ENCODE data around the gene GPC6.

Gene GPC6

DNA sequence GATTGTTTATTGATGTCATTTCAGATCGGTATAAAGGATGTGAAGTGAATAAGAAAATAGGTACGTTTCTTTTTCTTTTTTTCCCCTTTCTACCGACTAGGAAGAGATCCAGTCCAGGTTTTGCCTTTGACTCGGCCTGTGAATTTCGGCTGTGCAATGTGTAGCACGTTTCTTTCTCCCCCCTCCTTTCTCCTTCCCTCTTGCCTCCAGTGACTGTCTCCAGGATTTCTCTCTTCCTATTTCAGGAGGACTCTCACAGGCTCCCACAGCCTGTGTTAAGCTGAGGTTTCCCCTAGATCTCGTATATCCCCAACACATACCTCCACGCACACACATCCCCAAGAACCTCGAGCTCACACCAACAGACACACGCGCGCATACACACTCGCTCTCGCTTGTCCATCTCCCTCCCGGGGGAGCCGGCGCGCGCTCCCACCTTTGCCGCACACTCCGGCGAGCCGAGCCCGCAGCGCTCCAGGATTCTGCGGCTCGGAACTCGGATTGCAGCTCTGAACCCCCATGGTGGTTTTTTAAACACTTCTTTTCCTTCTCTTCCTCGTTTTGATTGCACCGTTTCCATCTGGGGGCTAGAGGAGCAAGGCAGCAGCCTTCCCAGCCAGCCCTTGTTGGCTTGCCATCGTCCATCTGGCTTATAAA is at the start of gene GPC6:
Gene GPC6, plus strand, starts transcription at position 185 of the 657 bp plus-strand sequence.
- no peaks in the 10 kb centered on the region for H3K27me3 ChIP-seq (replicated peaks)
- in situ Hi-C loops (cut with HindIII; ENCODE audit: low pct_ligation_motif_present, low sequenced_read_pairs): no loop called here
- peak within 1 kb of the TSS; percentile 89 for H3K4me3 ChIP-seq (ENCODE audit: low read depth, low read length)
- no peaks in the 10 kb centered on the region for H3K36me3 ChIP-seq (replicated peaks)
- TF ChIP-seq, protein P1, sequence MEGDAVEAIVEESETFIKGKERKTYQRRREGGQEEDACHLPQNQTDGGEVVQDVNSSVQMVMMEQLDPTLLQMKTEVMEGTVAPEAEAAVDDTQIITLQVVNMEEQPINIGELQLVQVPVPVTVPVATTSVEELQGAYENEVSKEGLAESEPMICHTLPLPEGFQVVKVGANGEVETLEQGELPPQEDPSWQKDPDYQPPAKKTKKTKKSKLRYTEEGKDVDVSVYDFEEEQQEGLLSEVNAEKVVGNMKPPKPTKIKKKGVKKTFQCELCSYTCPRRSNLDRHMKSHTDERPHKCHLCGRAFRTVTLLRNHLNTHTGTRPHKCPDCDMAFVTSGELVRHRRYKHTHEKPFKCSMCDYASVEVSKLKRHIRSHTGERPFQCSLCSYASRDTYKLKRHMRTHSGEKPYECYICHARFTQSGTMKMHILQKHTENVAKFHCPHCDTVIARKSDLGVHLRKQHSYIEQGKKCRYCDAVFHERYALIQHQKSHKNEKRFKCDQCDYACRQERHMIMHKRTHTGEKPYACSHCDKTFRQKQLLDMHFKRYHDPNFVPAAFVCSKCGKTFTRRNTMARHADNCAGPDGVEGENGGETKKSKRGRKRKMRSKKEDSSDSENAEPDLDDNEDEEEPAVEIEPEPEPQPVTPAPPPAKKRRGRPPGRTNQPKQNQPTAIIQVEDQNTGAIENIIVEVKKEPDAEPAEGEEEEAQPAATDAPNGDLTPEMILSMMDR (IDR thresholded peaks at IDR 0.05; ENCODE audit: low read depth, low read length, missing control alignments): no peak
- peak; percentile 91 for DNase-seq
- H3K27ac ChIP-seq: peak within 1 kb of the TSS; percentile 90

DNA sequence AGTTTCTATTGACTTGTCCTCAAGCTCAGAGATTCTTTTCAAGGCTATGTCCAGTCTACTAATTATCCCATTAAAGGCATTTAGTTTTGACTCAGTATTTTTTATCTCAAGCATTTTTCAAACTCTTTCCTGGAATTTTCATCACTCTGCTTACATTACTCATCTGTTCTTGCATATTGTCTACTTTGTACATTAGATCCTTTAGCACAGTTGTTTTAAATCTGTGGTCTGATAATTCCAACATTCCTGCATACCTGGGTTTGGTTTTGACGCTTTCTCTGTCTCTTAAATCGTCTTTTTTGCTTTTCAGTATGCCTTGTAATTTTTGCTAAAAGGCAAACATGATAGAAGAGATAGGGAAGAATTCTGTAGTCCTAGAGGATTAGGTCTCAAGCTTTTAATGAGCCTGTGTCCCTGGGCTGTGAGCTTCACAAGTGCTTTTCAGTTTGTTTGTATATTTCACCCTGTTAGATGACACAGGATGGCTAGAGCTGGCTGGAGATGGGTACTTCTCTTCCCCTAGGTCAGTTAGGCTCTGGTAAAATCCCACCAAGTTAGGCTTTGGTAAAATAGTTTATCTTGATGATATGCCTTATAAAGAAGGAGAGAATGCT is 46.1 kb upstream of the GPC6 start:
- no peak for DNase-seq
- in situ Hi-C loops (cut with HindIII; ENCODE audit: low pct_ligation_motif_present, low sequenced_read_pairs): no loop called here
- Histone ChIP-seq H3K36me3 (replicated peaks) (no peaks in the 10 kb centered on the region), H3K4me3 (ENCODE audit: low read depth, low read length) (no peak overlapping the region), H3K27me3 (replicated peaks) (no peaks in the 10 kb centered on the region), H3K27ac (no peak overlapping the region)
- TF ChIP-seq, protein P1 (IDR thresholded peaks at IDR 0.05; ENCODE audit: low read depth, low read length, missing control alignments): no peak

DNA sequence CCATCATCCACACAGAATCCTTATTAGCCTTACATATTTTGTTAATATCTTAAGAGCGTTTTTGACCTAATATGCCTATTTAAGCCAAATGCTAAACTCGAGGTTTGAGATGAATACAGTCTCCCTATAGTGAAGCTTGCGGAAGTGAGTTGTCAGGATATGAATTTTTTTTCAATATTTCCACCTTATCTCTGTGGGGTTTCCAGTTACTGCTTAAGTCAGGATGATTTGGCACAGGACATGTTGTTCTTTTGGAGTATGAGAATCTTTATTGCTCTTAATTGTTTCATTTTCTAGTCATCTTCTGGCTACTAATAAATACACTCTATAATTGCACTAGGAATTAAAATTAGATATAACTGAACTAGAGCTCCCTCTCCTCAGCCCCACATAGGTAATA is 44.2 kb upstream of the GPC6 start:
- Histone ChIP-seq H3K27ac (no peak overlapping the region), H3K4me3 (ENCODE audit: low read depth, low read length) (no peak overlapping the region), H3K36me3 (replicated peaks) (no peaks in the 10 kb centered on the region), H3K27me3 (replicated peaks) (no peaks in the 10 kb centered on the region)
- in situ Hi-C loops (cut with HindIII; ENCODE audit: low pct_ligation_motif_present, low sequenced_read_pairs): no loop called here
- TF ChIP-seq, protein P1 (IDR thresholded peaks at IDR 0.05; ENCODE audit: low read depth, low read length, missing control alignments): no peak
- no peak for DNase-seq

DNA sequence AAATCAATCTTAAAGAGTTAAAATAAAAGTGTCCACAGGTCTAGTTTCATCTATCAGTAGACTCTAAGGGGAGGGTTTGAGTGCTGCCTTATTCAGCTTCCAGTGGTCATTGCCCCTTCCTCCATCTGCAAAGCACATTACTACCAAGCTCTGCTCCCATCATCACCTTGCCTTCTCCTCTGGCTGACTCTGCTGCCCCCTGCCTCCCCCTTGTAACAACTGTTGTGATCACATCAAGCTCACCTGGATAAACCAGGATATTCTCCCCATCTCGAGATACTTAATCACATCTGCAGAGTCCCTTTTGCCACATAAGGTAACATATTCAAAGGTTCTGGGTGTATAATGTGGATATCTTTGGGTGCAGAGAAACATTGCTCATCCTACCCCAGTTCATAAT is 43.3 kb upstream of the GPC6 start:
- H3K36me3 ChIP-seq (replicated peaks): no peaks in the 10 kb centered on the region
- in situ Hi-C loops (cut with HindIII; ENCODE audit: low pct_ligation_motif_present, low sequenced_read_pairs): no loop called here

DNA sequence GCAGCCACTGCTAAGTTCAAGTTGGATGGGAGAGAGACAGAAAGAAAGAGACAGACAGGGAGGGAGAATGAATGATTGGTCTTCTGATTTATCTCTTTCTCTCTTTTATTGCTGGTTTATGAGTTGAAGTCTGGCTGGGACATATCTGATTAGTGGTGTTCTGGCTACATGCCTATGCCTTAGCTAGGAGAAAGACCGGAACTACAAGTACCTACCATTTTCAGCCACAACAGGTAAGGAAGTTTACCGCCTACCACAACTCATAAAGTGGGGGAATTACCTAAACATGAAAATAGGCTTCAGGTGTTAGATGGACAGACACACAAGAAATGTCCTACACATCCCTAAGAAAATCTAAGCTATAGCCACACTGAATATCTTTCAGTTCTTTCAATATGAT is 36.6 kb upstream of the GPC6 start:
- Histone ChIP-seq H3K4me3 (ENCODE audit: low read depth, low read length) (no peak overlapping the region), H3K27me3 (replicated peaks) (no peaks in the 10 kb centered on the region), H3K27ac (no peak overlapping the region), H3K36me3 (replicated peaks) (no peaks in the 10 kb centered on the region)
- TF ChIP-seq, protein P1 (IDR thresholded peaks at IDR 0.05; ENCODE audit: low read depth, low read length, missing control alignments): no peak
- in situ Hi-C loops (cut with HindIII; ENCODE audit: low pct_ligation_motif_present, low sequenced_read_pairs): no loop called here
- DNase-seq: no peak

More for the DNA sequence above, 43.3 kb upstream of the GPC6 start:
- H3K4me3 ChIP-seq (ENCODE audit: low read depth, low read length): no peak overlapping the region
- TF ChIP-seq, protein P1 (IDR thresholded peaks at IDR 0.05; ENCODE audit: low read depth, low read length, missing control alignments): no peak
- no peak overlapping the region for H3K27ac ChIP-seq
- no peak for DNase-seq
- H3K27me3 ChIP-seq (replicated peaks): no peaks in the 10 kb centered on the region

Measured in brain microvascular endothelial cell (primary cell).